Right lobe of liver (tissue), 4 donors: Measurements from ENCODE around the gene EPHA1.

Experiments used
- CTCF ChIP-seq, 4 donors: fragments of 200-600 bp in 3 of 4; fragments of 450-650 bp in 1 of 4; IDR thresholded peaks; one replicate each; pipeline versions ENCODE4 v1.5.1 to v1.8.0; 2016 to 2022; ENCODE audit warnings: antibody characterized with exemption in 4 of 4, mild to moderate bottlenecking in 2 of 4
- POLR2A ChIP-seq: fragments of 450-650 bp; IDR thresholded peaks from one replicate; pipeline ENCODE4 v1.6.1; 2017; ENCODE audit warnings: antibody characterized with exemption, mild to moderate bottlenecking
- donor health status: DM: no; HTN: no; CAD: no.
- donor health status: DM: no; HTN: no; CAD: no.
- donor health status: DM: no; HTN: yes; CAD: no.

GRCh38 chr7:143387156-143387975, 21.3 kb downstream of the EPHA1 start:
- no peak for TF ChIP-seq CTCF (IDR thresholded peaks at IDR 0.05)
- TF ChIP-seq POLR2A = no peak
